K562 (cell line): ENCODE measurements around the gene EPB41L4B. TPM values are rescaled to one million over a fixed set of nuclear protein-coding genes. Genes with fewer than 3 reads are reported as not detected.

Experiments used
- ATAC-seq: fragments of 200-7000 bp; cut with Tn5 transposase; 3 replicates; pipeline ENCODE4 v1.9.1; 2020; ENCODE audit warnings: moderate library complexity
- BruUV-seq: library from RNA; stranded (reverse); fragments of 400-500 nt; replicated peaks from 2 replicates; lab custom pipeline; 2021; lab: Mats Ljungman, UMichigan
- CTCF ChIA-PET: fragments of 300-600 bp; formaldehyde crosslinking; extraction: SDS; loops from one replicate; lab custom pipeline; 2021; ENCODE audit warnings: low intra/inter-chr PET ratio; lab: Yijun Ruan, JAX
- POLR2A ChIA-PET: fragments of 300-600, 350-650 bp; sonication (Branson Sonifier 250); formaldehyde crosslinking; extraction: SDS; loops from one replicate; lab custom pipeline; 2021; ENCODE audit warnings: antibody characterized with exemption, inconsistent platforms; lab: Yijun Ruan, JAX
- DNase-seq, 4 experiments: peaks; one replicate each; pipeline versions ENCODE4 v3.0.0 to v3.0.0-alpha.2; 2011 to 2018; ENCODE audit warnings: low spot score in 3 of 4, mixed read lengths in 3 of 4; ENCODE audit errors: extremely low read depth in 1 of 4
- FAIRE-seq: peaks from 2 replicates; lab custom pipeline; 2011; peaks lifted over from hg19 to GRCh38; lab: Jason Lieb, UNC
- H2AFZ ChIP-seq: 2 replicates; pipeline ENCODE4 v1.6.0; 2011; ENCODE audit warnings: low read depth, low read length, control low read depth, inconsistent platforms
- H3K27ac ChIP-seq: fragments of 200-600 bp; 3 replicates; pipeline ENCODE4 v1.8.0; 2011; ENCODE audit warnings: low read depth, mild to moderate bottlenecking, control low read depth, inconsistent platforms, low read length, moderate library complexity, mixed read lengths; ENCODE audit errors: extremely low read depth
- H3K27me3 ChIP-seq, 2 experiments: fragments of 300-600 bp in 1 of 2; 2 replicates in 1 of 2; 3 replicates in 1 of 2; pipeline versions ENCODE4 v1.6.0 to v1.8.0; 2011; ENCODE audit warnings: inconsistent platforms in 2 of 2, low read length in 2 of 2, mild to moderate bottlenecking in 1 of 2, mixed read lengths in 1 of 2, moderate library complexity in 1 of 2; ENCODE audit not compliant: control insufficient read depth in 2 of 2, insufficient read depth in 2 of 2
- H3K36me3 ChIP-seq: fragments of 300-600 bp; 3 replicates; pipeline ENCODE4 v1.8.0; 2011; ENCODE audit warnings: mild to moderate bottlenecking, low read length, inconsistent platforms; ENCODE audit not compliant: control insufficient read depth, insufficient read depth
- H3K4me1 ChIP-seq, 2 experiments: fragments of 200-600 bp in 1 of 2; replicated peaks in 1 of 2; 2 replicates in 1 of 2; 3 replicates in 1 of 2; pipeline versions ENCODE4 v1.5.1 to v1.8.0; 2011; ENCODE audit warnings: inconsistent platforms in 2 of 2, low read length in 2 of 2, mild to moderate bottlenecking in 1 of 2, mixed read lengths in 1 of 2, moderate library complexity in 1 of 2; ENCODE audit not compliant: control insufficient read depth in 2 of 2, insufficient read depth in 2 of 2
- H3K4me2 ChIP-seq: 2 replicates; pipeline ENCODE4 v1.6.1; 2011; ENCODE audit warnings: low read length, control low read depth, inconsistent platforms, mixed read lengths; ENCODE audit not compliant: insufficient read depth
- H3K4me3 ChIP-seq: fragments of 200-600 bp; sonication (generic), shearing (Covaris generic); 2 replicates; pipeline ENCODE4 v1.5.1; 2016; ENCODE audit warnings: control low read depth, inconsistent platforms
- H3K79me2 ChIP-seq: fragments of 200-600 bp; 3 replicates; pipeline ENCODE4 v1.8.0; 2011; ENCODE audit warnings: low read length, inconsistent platforms; ENCODE audit not compliant: control insufficient read depth, insufficient read depth
- H3K9ac ChIP-seq, 2 experiments: 2 replicates each; pipeline versions ENCODE4 v1.6.0 to v1.6.1; 2011; ENCODE audit warnings: low read depth in 2 of 2, low read length in 2 of 2, control low read depth in 1 of 2, inconsistent platforms in 1 of 2, mild to moderate bottlenecking in 1 of 2, mixed read lengths in 1 of 2; ENCODE audit not compliant: insufficient read depth in 1 of 2
- H3K9me1 ChIP-seq: one replicate; pipeline ENCODE4 v1.6.0; 2011; ENCODE audit warnings: inconsistent platforms, mild to moderate bottlenecking, low read length, moderate library complexity; ENCODE audit not compliant: control insufficient read depth, insufficient read depth
- H3K9me3 ChIP-seq: replicated peaks from 2 replicates; pipeline ENCODE4 v1.5.1; 2011; ENCODE audit warnings: low read depth, low read length, inconsistent platforms; ENCODE audit not compliant: control insufficient read depth, insufficient read depth
- H4K20me1 ChIP-seq: replicated peaks from 2 replicates; pipeline ENCODE4 v1.6.1; 2011; ENCODE audit warnings: low read length, inconsistent platforms, mixed read lengths; ENCODE audit not compliant: control insufficient read depth, insufficient read depth
- CBX3 ChIP-seq, 2 experiments: IDR thresholded peaks; 1 replicate in 1 of 2; 2 replicates in 1 of 2; pipeline ENCODE4 v1.6.1; 2012; ENCODE audit warnings: inconsistent platforms in 2 of 2, low read length in 2 of 2, borderline replicate concordance in 1 of 2, control low read depth in 1 of 2
- CEBPZ ChIP-seq: fragments of 150-350 bp; IDR thresholded peaks from 2 replicates; pipeline ENCODE4 v1.6.1; 2014; ENCODE audit warnings: low read depth, mild to moderate bottlenecking, low read length, borderline replicate concordance
- GABPB2 ChIP-seq: fragments of 250-450 bp; sonication (Bioruptor Pico); conservative IDR thresholded peaks from 2 replicates; pipeline ENCODE4 v1.5.1; 2021; ENCODE audit warnings: mild to moderate bottlenecking
- ID3 ChIP-seq, 2 experiments: fragments of 250-450 bp in 1 of 2; fragments of 450-650 bp in 1 of 2; sonication (Bioruptor Pico) in 1 of 2; IDR thresholded peaks; 2 replicates each; pipeline versions ENCODE4 v1.6.1 to v1.8.0; 2016 to 2021; ENCODE audit warnings: mild to moderate bottlenecking in 2 of 2, moderate library complexity in 2 of 2, missing compliant biosample characterization in 1 of 2, missing genetic modification characterization in 1 of 2
- JUN ChIP-seq, 2 experiments: sonication (generic) in 1 of 2; formaldehyde crosslinking in 1 of 2; IDR thresholded peaks; 2 replicates each; pipeline versions ENCODE4 v1.6.1 to v1.8.0; 2012 to 2022; ENCODE audit warnings: borderline replicate concordance in 2 of 2, mild to moderate bottlenecking in 2 of 2, improper control_type of control experiment in 1 of 2, low read depth in 1 of 2, low read length in 1 of 2, missing genetic modification reagents in 1 of 2
- JUNB ChIP-seq: fragments of 450-650 bp; formaldehyde crosslinking; conservative IDR thresholded peaks from 2 replicates; pipeline ENCODE4 v1.4.0; 2020; ENCODE audit warnings: mild to moderate bottlenecking
- LARP7 ChIP-seq: fragments of 450-650 bp; IDR thresholded peaks from 2 replicates; pipeline ENCODE4 v1.6.1; 2016
- LEF1 ChIP-seq: fragments of 450-650 bp; IDR thresholded peaks from 2 replicates; pipeline ENCODE4 v1.6.1; 2016; ENCODE audit warnings: mild to moderate bottlenecking
- MCM2 ChIP-seq: fragments of 450-650 bp; IDR thresholded peaks from 2 replicates; pipeline ENCODE4 v1.6.1; 2017; ENCODE audit warnings: low read depth, mild to moderate bottlenecking
- TAF7 ChIP-seq: fragments of 450-650 bp; IDR thresholded peaks from 2 replicates; pipeline ENCODE4 v1.6.1; 2016; ENCODE audit warnings: missing genetic modification characterization, missing compliant biosample characterization
- TAL1 ChIP-seq: fragments of 450-650 bp; IDR thresholded peaks from 2 replicates; pipeline ENCODE4 v1.6.1; 2016; ENCODE audit warnings: mild to moderate bottlenecking
- ZBTB8A ChIP-seq: fragments of 450-650 bp; IDR thresholded peaks from 2 replicates; pipeline ENCODE4 v1.6.1; 2018; ENCODE audit warnings: mild to moderate bottlenecking, moderate library complexity; ENCODE audit not compliant: partially characterized antibody
- WGBS: fragments of 100-300 bp; shearing (Covaris generic); methylation state at CpG from one replicate; pipeline ENCODE4 v1.1.6; 2016; ENCODE audit warnings: low coverage, mixed read lengths; ENCODE audit not compliant: insufficient coverage; ENCODE audit errors: missing lambda C conversion rate; 5-methylcytosine and 5-hydroxymethylcytosine counted together
- in situ Hi-C: fragments of 300-500 bp; cut with MboI; formaldehyde crosslinking; loops from 4 replicates; pipeline ENCODE4 v1.15.0; 2018; ENCODE audit warnings: inconsistent platforms, mixed read lengths
- intact Hi-C: fragments of 100-400 bp; cut with micrococcal nuclease; formaldehyde crosslinking; loops from 2 replicates; pipeline ENCODE4 v1.14.2; 2022
- polyA plus RNA-seq, 8 experiments: library from polyadenylated mRNA; depleted of rRNA in 4 of 8; stranded (reverse) in 5 of 8; unstranded in 3 of 8; fragments of >200 nt; fragmentation: Nextera tagmentation in 2 of 8; fragmentation: Illumina TruSeq in 1 of 8; extraction: Ambion mirVana in 2 of 8; extraction: Trizol in 1 of 8; gene quantifications; 2 replicates each; pipeline versions ENCODE4 v1.2.1 to v1.2.3, GENCODE V29; 2011 to 2014; ENCODE audit warnings: inconsistent platforms in 1 of 8, missing spikeins in 1 of 8
- total RNA-seq, 7 experiments: library from RNA; depleted of rRNA in 6 of 7; stranded (reverse); fragments of >200 nt in 6 of 7; fragmentation: Illumina TruSeq in 2 of 7; extraction: Trizol in 2 of 7; gene quantifications; 2 replicates each; pipeline versions ENCODE4 v1.2.1 to v1.2.3, GENCODE V29; 2011 to 2021; ENCODE audit warnings: low replicate concordance in 1 of 7

The EPB41L4B gene
- total and polyA plus RNA-seq, 9 of the 15 experiments (the other 6 are each of a cell fraction or from before 2014, with no cell fraction given) = 0.09 to 0.38 (median 0.21) TPM

- intact Hi-C loops = no loop called here
- CTCF ChIA-PET = no interaction called here
Observed at GRCh38 chr9:109344866-109345265, 24.0 kb upstream of the EPB41L4B start.

GRCh38 chr9:109342878-109343277 lies 22.0 kb upstream of the EPB41L4B start:
- Histone ChIP-seq H3K36me3 (no peaks in the 10 kb centered on the region), H3K9ac (no peak overlapping the region), H4K20me1 (no peaks in the 10 kb centered on the region), H3K4me1 (0 out of 5 replicates have a peak, but pooled peaks cover 0 to 4% of the 10 kb centered on the region in 2 experiments), H3K4me3 (no peak overlapping the region), H3K79me2 (no peaks in the 10 kb centered on the region), H3K9me3 (no peaks in the 10 kb centered on the region), H3K27me3 (peaks cover 0 to 46% of the 10 kb centered on the region in 2 experiments), H3K4me2 (no peak overlapping the region), H3K27ac (no peak overlapping the region), H2AFZ (no peak overlapping the region), H3K9me1 (no peaks in the 10 kb centered on the region)
- intact Hi-C loops (no loop called here), in situ Hi-C loops (no loop called here)
- POLR2A ChIA-PET = interaction anchor here (0.5 to 1.1 kb wide), 3 partner anchors 13 to 26 kb away, joined by 3 read pairs; no protein-coding TSS in a partner anchor
- no TSS peak for BruUV-seq
- CTCF ChIA-PET = no interaction called here
- no peak for FAIRE-seq
- DNase-seq = no peak
- no peak for ATAC-seq
- WGBS = 4% methylated on average over 4 of the region's 4 CpGs
- TF ChIP-seq JUN (IDR thresholded peaks at IDR 0.05; ENCODE audit: borderline replicate concordance, low read depth, low read length) = no peak
- TF ChIP-seq JUN (CRISPR knock-in tag; IDR thresholded peaks at IDR 0.05; ENCODE audit: borderline replicate concordance) = no peak
- no peak for TF ChIP-seq TAL1
- TF ChIP-seq LARP7 = no peak
- no peak for TF ChIP-seq LEF1
- no peak for TF ChIP-seq TAF7 (tag)
- no peak for TF ChIP-seq ZBTB8A
- TF ChIP-seq ID3 (CRISPR knock-in tag; IDR thresholded peaks at IDR 0.05) = no peak
- TF ChIP-seq ID3 (tag; IDR thresholded peaks at IDR 0.05) = no peak
- TF ChIP-seq GABPB2 (CRISPR knock-in tag) = no peak
- no peak for TF ChIP-seq MCM2
- TF ChIP-seq CBX3 (IDR thresholded peaks at IDR 0.05; ENCODE audit: borderline replicate concordance in 1 of 2, low read length in 2 of 2) = no peak
- no peak for TF ChIP-seq CEBPZ

More at GRCh38 chr9:109344866-109345265, 24.0 kb upstream of the EPB41L4B start:
- no peak overlapping the region for H2AFZ ChIP-seq
- ATAC-seq = no peak
- no peaks in the 10 kb centered on the region for H3K36me3 ChIP-seq
- WGBS = 0% methylated on average over 3 of the region's 3 CpGs
- H3K27me3 ChIP-seq = peaks cover 0 to 37% of the 10 kb centered on the region in 2 experiments
- no peak overlapping the region for H3K27ac ChIP-seq
- no peak overlapping the region for H3K4me3 ChIP-seq
- no peaks in the 10 kb centered on the region for H3K9me3 ChIP-seq
- POLR2A ChIA-PET = interaction anchor here (0.5 to 0.9 kb wide), 2 partner anchors 13 to 36 kb away, joined by 3 read pairs; no protein-coding TSS in a partner anchor
- FAIRE-seq = no peak
- H3K79me2 ChIP-seq = no peaks in the 10 kb centered on the region
- no TSS peak for BruUV-seq
- DNase-seq = no peak
- no peaks in the 10 kb centered on the region for H4K20me1 ChIP-seq
- no peaks in the 10 kb centered on the region for H3K9me1 ChIP-seq
- H3K9ac ChIP-seq = no peak overlapping the region
- no peak overlapping the region for H3K4me2 ChIP-seq
- in situ Hi-C loops = no loop called here
- no peak for TF ChIP-seq JUNB (CRISPR knock-in tag)
- H3K4me1 ChIP-seq = 0 out of 5 replicates have a peak, but pooled peaks cover 0 to 4% of the 10 kb centered on the region in 2 experiments
